ENCODE data around the gene LASP1. TPM values are rescaled to one million over a fixed set of nuclear protein-coding genes. Genes with fewer than 3 reads are reported as not detected.

The LASP1 gene
- total RNA-seq, 2 donors from 2014 or later = 70.3 to 76.1 TPM

DNA sequence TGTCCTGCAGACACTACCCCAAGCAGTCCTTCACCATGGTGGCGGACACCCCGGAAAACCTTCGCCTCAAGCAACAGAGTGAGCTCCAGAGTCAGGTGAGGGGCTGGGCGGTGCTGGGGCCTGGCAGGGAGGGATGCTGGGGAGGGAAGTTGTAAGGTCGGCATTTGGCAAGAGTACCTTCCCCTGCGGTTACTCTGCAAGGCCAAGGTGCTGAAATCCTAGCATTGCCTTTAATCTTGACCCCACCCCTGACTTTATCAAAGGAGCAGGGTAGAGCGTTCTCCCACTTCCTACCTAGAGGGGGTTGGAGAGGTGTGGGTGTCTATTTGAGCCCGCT is 20.5 kb downstream of the LASP1 start:
- Histone ChIP-seq H3K27ac (no peak overlapping the region), H3K4me1 (peaks cover 45% of the 10 kb centered on the region), H3K36me3 (replicated peaks in 1 of 2; ENCODE audit: insufficient read depth in 1 of 2, low read depth in 2 of 2) (peaks cover 2 to 4% of the 10 kb centered on the region in 2 donors), H3K9me3 (no peaks in the 10 kb centered on the region), H3K27me3 (no peaks in the 10 kb centered on the region), H3K4me3 (no peak overlapping the region)
- ATAC-seq = no peak
- WGBS, 2 donors = 71 to 100% methylated on average over 1 to 8 of the region's 8 CpGs
- intact Hi-C loops (cut with DNase I) = no loop called here
- DNase-seq = no peak
- TF ChIP-seq, protein P1, sequence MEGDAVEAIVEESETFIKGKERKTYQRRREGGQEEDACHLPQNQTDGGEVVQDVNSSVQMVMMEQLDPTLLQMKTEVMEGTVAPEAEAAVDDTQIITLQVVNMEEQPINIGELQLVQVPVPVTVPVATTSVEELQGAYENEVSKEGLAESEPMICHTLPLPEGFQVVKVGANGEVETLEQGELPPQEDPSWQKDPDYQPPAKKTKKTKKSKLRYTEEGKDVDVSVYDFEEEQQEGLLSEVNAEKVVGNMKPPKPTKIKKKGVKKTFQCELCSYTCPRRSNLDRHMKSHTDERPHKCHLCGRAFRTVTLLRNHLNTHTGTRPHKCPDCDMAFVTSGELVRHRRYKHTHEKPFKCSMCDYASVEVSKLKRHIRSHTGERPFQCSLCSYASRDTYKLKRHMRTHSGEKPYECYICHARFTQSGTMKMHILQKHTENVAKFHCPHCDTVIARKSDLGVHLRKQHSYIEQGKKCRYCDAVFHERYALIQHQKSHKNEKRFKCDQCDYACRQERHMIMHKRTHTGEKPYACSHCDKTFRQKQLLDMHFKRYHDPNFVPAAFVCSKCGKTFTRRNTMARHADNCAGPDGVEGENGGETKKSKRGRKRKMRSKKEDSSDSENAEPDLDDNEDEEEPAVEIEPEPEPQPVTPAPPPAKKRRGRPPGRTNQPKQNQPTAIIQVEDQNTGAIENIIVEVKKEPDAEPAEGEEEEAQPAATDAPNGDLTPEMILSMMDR (IDR thresholded peaks at IDR 0.05) = no peak
- TF ChIP-seq POLR2A (IDR thresholded peaks at IDR 0.05) = no peak

DNA sequence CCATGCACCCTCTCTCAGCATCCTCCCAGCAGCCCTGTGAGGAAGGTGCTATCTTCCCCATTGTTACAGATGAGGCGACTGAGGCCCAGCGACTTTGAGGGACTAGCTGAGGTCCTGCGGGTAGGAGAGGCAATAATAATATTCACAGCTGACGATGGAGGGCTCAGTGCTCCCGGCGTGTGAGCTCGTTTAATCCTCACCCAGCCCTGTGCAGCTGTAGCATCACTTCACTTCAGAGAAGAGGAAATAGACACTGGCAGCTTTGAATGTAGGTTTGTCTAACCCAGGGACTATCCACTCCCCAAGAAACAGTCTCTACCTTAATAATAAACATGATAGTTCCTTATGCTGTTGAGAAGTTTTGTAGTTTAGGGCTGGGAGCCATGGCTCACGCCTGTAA is 21.6 kb downstream of the LASP1 start:
- intact Hi-C loops (cut with DNase I) = no loop called here
- ATAC-seq (no peak), DNase-seq (no peak)
- peaks cover 2 to 4% of the 10 kb centered on the region in 2 donors for H3K36me3 ChIP-seq (replicated peaks in 1 of 2; ENCODE audit: insufficient read depth in 1 of 2, low read depth in 2 of 2)
- peaks cover 35% of the 10 kb centered on the region for H3K4me1 ChIP-seq
- 85 to 92% methylated on average over 8 of the region's 8 CpGs for WGBS, 2 donors
- TF ChIP-seq, protein P1 (IDR thresholded peaks at IDR 0.05) = no peak
- no peak for TF ChIP-seq POLR2A (IDR thresholded peaks at IDR 0.05)
- no peak overlapping the region for H3K27ac ChIP-seq
- no peaks in the 10 kb centered on the region for H3K27me3 ChIP-seq
- H3K9me3 ChIP-seq = no peaks in the 10 kb centered on the region
- no peak overlapping the region for H3K4me3 ChIP-seq

DNA sequence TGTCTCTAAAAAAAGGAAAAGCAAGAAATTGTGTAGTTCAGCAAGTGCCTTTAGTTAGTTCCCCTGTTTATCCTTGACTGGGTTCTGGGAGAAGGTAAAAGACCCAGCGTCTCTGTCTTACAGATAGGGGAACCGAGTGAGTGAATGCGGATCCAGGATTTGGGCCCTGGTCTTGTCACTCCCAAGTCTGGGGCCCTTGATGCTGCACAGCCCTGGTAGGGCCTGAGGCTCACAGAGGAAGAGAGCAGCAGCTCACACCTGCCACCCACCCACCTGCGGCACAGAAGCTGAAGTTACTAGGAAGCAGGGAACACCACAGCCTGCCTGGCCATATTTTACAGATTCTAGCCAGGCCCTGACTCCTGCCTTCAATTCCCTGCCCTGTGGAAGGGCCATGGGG is 22.2 kb downstream of the LASP1 start:
- no peak for TF ChIP-seq POLR2A (IDR thresholded peaks at IDR 0.05)
- TF ChIP-seq, protein P1 (IDR thresholded peaks at IDR 0.05) = no peak
- Histone ChIP-seq H3K27me3 (no peaks in the 10 kb centered on the region), H3K27ac (no peak overlapping the region), H3K4me3 (no peak overlapping the region), H3K9me3 (no peaks in the 10 kb centered on the region), H3K4me1 (peaks cover 34% of the 10 kb centered on the region), H3K36me3 (replicated peaks in 1 of 2; ENCODE audit: insufficient read depth in 1 of 2, low read depth in 2 of 2) (peaks cover 2 to 4% of the 10 kb centered on the region in 2 donors)
- DNase-seq (no peak), ATAC-seq (no peak)
- 96 to 98% methylated on average over 4 of the region's 4 CpGs for WGBS, 2 donors
- intact Hi-C loops (cut with DNase I) = no loop called here

DNA sequence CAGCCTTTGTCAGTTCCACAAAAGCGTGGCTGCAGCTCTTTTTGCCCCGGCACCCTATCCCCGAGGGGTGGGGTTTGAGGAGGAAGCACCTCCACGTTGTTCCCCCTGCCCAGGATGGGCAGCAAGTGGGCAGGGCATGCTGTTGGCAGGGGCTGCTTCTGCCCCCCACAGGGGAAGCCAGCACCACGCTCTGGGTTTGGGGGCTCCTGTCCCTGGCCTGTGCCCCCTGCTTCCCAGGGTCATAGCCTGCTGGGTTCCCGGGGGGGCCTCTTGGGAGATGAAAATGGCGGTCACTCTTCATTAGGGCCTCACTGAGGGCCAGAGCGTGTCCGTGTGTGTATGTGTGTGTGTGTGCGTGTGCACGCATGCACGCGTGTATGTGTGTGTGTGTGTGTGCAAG is 22.8 kb downstream of the LASP1 start:
- H3K27me3 ChIP-seq = no peaks in the 10 kb centered on the region

DNA sequence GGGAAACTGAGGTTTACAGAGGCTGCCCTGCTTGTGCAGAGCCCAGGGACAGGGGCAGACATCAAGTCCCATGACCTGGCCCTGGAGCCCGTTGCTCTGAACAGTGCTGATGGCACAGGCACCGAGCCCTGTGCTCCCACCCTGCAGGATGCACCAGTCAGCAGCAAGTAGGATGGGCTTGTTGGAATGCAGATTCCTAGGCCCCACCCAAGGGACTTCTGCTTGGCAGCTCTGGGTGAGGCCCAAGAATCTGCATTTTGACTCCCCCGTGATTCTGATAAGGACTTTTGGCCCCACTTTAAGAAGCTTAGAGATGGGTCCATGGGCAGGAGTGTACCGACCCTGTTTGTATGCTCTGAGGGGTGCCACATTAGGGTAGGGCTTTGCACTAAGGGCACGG is 23.3 kb downstream of the LASP1 start:
- H3K27ac ChIP-seq = peak overlapping the region in 2 of 4 donors; percentile 56
- WGBS, 2 donors = 83 to 92% methylated on average over 2 to 5 of the region's 5 CpGs
- H3K36me3 ChIP-seq (replicated peaks in 1 of 2; ENCODE audit: insufficient read depth in 1 of 2, low read depth in 2 of 2) = peaks cover 2 to 4% of the 10 kb centered on the region in 2 donors
- peaks cover 41% of the 10 kb centered on the region for H3K4me1 ChIP-seq
- ATAC-seq (no peak), DNase-seq (no peak)
- H3K27me3 ChIP-seq = no peaks in the 10 kb centered on the region
- intact Hi-C loops (cut with DNase I) = no loop called here
- no peaks in the 10 kb centered on the region for H3K9me3 ChIP-seq
- TF ChIP-seq POLR2A (IDR thresholded peaks at IDR 0.05) = no peak
- H3K4me3 ChIP-seq = no peak overlapping the region

More for the DNA sequence above, 22.8 kb downstream of the LASP1 start:
- Histone ChIP-seq H3K36me3 (replicated peaks in 1 of 2; ENCODE audit: insufficient read depth in 1 of 2, low read depth in 2 of 2) (peaks cover 2 to 4% of the 10 kb centered on the region in 2 donors), H3K27ac (no peak overlapping the region), H3K4me3 (no peak overlapping the region), H3K4me1 (peaks cover 36% of the 10 kb centered on the region), H3K9me3 (no peaks in the 10 kb centered on the region)
- TF ChIP-seq, protein P1 (IDR thresholded peaks at IDR 0.05) = no peak
- TF ChIP-seq POLR2A (IDR thresholded peaks at IDR 0.05) = no peak
- no peak for ATAC-seq
- DNase-seq = no peak
- intact Hi-C loops (cut with DNase I) = no loop called here
- WGBS, 2 donors = 87 to 91% methylated on average over 11 to 13 of the region's 13 CpGs

Data from body of pancreas (tissue), 4 donors.